DMS114 treated with DMSO at 0.1 percent for 48 hours (cell line): Measurements from ENCODE around the gene RET.
"Not testable (repeated sequence)": the region's sequence is repeated elsewhere in the genome, so short reads cannot be mapped to it uniquely, and the experiment has no call there.

Experiments
- DNase-seq: peaks from one replicate; lab custom pipeline; 2025; ENCODE audit not compliant: unreplicated experiment; lab: John Stamatoyannopoulos, UW

The RET gene

GRCh38 chr10:43132867-43133787, 56.3 kb downstream of the RET start:
- DNase-seq, result no peak

DNA sequence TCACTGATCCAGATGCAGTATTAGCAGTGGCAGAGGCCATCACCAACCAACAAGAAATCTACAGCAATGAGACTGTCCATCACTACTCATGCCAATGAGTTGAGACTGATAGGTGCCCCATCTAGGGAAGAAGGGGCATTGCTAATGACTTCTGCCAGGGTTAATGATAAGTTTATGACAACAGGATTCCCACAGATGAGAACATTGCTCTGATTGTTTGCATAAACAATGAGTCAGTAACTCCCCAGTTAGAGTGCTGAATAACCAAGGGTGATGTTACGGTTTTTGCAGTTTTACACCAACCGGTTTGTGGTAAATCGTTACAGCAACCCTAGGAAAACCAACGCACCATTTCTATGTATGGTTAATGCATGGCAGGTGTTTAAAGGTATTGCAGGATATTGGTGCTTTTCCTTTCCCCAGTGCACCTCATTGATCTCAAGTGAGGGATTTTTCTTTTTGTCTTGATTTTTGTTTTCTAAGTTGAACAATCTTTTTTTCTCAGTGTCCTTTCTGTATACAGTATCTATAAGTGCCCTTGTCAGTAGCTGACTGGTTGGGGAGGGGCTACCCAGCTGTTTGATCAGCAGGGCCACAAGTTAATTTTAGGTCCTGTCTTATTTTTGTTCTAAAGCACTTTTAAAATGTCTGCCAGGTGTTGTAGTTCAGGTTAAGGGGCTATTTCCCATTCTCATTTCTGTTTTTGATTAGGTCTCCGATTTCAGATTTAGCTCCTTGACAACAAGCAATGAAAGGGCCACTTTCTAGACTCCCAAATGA, 57.4 kb downstream of the RET start:
- no peak for DNase-seq

GRCh38 chr10:43135064-43135463, 58.2 kb downstream of the RET start:
- DNase-seq, result no peak

GRCh38 chr10:43135656-43136055, 58.8 kb downstream of the RET start:
- DNase-seq, result no peak

DNA sequence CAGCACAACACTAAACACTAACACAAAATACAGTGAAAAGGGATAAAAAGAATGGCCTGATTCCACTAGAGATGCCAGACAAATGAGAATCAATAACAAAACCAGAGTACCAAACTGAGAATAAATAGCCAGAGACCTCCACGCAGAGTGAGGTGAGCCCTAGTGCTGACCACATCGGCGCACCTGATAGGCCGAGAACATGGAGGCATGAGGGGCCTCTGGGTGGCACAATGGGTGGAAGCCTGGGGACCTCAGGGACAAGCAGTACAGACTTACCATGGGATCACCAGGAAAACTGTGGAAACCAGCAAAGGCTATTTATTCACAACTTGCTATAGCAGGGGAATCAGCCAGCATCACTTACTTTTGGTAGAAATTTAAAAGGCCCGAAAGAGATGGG, 59.6 kb downstream of the RET start:
- no peak for DNase-seq

DNA sequence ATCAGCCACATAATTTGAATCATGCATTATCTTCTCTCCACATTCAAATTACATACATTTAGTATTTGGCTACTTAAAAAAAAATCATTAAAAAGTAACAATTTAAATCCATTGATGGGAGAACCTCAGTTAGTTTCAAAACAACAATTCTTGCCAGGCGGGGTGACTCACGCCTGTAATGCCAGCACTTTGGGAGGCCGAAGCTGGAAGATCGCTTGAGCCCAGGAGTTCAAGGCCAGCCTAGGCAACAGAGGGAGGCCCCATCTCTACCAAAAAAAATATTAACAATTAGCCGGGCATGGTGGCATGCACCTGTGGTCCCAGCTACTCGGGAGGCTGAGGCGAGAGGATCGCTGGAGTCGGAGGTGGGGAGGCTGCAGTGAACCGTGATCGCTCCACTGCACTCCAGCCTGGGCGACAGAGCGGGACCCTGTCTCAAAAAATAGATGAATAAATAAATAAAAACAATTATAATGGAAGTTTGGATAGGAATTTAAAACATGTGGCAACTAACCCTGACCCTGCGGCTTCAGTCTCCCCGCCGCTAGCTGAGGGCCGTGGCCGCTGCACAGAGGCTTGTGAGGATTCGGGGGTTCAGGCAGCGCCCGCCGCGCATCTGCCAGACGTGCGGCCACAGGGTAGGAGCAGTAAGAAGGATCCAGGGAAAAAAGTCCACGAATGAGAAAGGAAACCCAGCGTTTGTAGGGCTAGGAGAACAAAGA, 60.3 kb downstream of the RET start:
- no peak for DNase-seq

GRCh38 chr10:43137717-43138020, 60.8 kb downstream of the RET start:
- DNase-seq, result no peak

DNA sequence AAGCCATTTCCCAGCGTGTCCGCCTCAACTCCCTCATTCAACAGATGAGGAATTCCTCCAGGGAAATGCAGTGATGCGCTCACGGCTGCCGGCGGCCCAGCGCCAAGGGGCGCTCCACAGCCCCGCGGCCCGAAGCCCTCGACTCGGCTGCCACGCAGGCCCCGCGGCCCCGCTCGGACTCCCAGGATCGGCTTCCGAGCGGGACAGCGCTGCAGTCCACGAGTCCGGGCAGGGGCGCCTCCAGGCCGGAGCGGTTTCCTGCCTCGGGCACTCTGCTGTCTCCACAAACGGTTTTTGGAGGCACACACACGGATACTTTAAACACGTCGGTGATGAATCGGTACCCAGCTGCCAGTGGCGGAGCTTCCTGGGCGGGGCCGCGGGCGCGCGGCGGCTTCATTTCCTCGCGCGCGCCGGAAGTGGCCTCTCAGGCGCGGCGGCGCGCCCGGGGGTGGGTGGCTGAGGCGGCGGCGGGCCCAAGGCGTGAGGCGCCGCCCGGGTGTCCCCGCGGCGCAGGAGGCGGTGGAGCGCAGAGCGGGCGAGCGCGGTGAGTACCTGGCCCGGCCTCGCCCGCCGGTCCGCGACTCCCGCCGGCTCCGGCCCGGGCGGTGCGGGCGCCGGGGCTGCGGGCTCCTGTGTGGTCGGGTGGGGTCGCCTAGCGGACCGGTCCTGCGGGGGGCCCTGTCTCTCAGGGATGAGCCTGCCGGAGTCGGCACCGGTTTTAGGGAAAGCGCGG, 61.3 kb downstream of the RET start, which contains the start of gene CSGALNACT2:
Gene CSGALNACT2 (plus strand): TSS at position 425 of the 736 bp plus-strand sequence. CDS start 16,705 bp downstream, outside the sequence.
- DNase-seq, result peak; percentile 71

DNA sequence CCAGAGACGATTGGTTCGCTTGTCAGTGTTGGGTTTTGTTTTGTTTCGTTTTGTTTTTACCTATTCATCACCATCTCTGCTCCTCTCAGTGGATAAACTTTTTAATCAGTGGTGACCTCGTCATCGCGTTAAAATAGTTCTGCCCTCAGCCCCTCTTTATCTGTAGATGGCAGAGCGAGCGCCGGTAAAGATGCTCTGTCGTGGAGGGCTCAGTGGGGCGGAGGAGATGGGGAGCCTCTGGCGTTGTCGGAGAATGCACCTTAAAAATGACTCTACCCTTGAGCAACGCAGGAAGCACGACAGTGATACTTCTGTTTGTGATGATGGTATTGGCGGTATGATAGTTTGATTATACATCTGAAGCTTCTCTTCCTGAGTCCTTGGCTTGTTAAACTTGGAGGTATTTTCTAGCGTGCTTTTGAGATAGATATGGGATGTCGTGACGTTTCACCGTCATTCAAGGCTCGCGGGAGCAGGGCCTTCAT, 61.9 kb downstream of the RET start:
- peak; percentile 31 for DNase-seq

DNA sequence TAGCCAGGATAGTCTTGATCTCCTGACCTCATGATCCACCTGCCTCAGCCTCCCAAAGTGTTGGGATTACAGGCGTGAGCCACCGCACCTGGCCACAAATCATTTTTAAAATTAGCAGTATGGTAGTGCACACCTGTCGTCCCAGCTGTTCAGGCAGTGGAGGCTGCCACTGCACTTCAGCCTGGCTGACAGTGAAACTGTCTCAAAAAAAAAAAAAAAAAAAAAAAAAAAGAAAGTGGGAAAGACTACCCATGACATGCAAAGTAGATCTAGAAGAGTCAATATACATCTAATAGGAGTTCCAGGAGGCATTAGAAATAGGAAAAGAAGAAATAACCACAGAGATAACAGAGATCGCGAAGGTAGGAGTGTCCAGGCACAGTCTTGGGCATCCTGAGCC, 64.6 kb downstream of the RET start:
- DNase-seq, result no peak

DNA sequence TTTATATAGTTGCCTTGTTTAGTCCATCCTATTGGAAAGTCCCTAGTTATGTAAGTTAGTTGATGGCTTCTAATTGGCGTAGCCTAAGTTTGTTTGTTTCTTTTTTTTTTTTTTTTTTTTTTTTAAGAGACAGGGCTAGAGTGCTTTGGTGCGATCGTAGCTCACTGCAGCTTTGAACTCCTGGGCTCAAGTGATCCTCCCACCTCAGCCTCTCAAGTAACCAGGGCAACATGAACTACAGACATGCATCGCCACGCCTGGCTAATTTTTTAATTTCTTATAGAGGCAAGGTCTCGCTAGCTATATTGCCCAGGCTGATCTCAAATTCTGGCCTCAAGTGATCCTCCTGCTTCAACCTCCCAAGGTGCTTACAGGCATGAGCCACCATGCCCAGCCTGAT, 68.4 kb downstream of the RET start:
- no peak for DNase-seq

- not testable (repeated sequence) for DNase-seq
These were observed 69.1 kb downstream of the RET start for GRCh38 chr10:43145936-43146335.

GRCh38 chr10:43151371-43151770, 74.5 kb downstream of the RET start:
- no peak for DNase-seq

DNA sequence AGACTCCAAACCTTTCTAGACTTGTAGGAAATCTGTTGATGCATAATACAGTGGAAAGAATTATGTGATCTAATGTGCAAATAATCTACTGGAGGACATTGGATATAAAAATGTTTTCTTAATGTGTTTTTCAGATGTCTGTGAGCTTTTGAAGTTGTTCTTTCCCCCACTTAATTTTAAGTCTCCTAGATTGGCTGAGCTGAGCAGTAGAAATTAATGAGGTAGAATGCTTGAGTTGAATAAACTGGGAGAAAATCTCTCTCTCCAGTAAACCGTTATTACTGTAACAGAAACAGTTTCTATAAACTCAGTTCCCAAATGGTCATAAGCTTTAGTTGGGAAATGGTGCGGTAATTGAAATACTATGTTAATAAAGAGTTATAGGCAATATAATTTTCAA, 77.0 kb downstream of the RET start:
- DNase-seq, result no peak

DNA sequence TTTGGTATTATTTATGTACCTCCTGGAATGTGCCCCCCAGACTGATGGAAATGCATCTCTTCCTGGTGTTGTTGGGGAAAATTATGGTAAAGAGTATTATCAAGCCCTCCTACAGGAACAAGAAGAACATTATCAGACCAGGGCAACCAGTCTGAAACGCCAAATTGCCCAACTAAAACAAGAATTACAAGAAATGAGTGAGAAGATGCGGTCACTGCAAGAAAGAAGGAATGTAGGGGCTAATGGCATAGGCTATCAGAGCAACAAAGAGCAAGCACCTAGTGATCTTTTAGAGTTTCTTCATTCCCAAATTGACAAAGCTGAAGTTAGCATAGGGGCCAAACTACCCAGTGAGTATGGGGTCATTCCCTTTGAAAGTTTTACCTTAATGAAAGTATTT, 78.4 kb downstream of the RET start:
- no peak for DNase-seq

- no peak for DNase-seq
These were observed 78.9 kb downstream of the RET start for GRCh38 chr10:43155741-43156140.

GRCh38 chr10:43156590-43157341, 79.9 kb downstream of the RET start:
- DNase-seq, result no peak

GRCh38 chr10:43158636-43159035, 81.8 kb downstream of the RET start:
- DNase-seq, result no peak

DNA sequence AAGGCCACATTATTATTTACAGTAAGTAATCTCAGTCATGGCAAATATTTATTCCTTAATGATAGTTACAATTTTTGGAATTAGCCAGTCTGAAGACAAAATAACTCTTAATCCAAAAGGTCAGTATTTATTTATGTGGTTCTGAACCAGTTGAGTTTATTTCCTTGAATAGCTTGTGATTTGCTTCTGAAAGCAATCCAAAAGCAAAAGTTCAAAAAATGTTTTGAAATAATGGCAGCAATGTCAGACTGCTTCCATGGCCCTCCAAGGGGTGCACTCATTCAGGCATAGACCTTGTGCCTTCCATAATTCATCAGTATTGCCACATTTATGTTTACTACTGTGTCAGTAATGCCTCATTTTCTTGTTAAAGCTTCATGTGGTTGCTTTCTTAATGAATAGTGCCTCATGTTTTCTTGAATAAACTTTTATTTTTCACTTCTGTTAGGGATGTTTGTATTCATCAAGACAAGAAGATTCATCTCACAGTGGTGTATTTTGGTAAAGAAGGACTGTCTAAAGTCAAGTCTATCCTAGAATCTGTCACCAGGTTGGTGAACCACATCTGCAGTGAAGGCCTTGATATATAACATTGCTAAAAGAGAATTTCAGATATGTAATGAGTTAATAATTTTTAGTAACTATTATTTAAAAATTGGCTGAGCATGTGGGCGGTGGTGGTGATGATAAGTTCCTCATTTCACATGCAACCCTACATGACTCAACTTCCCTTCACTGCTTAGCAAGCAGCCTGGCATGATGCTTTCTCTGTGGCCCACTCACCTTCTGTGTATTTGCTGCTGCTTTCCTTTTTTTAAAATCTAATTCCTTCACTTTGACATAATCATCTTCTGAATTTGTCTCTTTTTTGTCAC, 83.4 kb downstream of the RET start:
- no peak for DNase-seq
